AG04449 (cell line): ENCODE measurements around the gene PRPSAP1.
"Not testable (repeated sequence)": the region's sequence is repeated elsewhere in the genome, so short reads cannot be mapped to it uniquely, and the experiment has no call there.

Source experiments
- CTCF ChIA-PET: fragments of 350-600 bp; formaldehyde crosslinking; extraction: SDS; loops from one replicate; lab custom pipeline; 2021; ENCODE audit warnings: antibody characterized with exemption; lab: Yijun Ruan, JAX
- POLR2A ChIA-PET: fragments of 400-600, 350-600 bp; formaldehyde crosslinking; extraction: SDS; loops from one replicate; lab custom pipeline; 2020; ENCODE audit warnings: antibody characterized with exemption, inconsistent platforms; lab: Yijun Ruan, JAX
- DNase-seq: peaks from one replicate; pipeline ENCODE4 v3.0.0-alpha.2; 2010; ENCODE audit warnings: low read depth, low spot score
- H3K4me3 ChIP-seq: 2 replicates; pipeline ENCODE4 v1.5.1; 2011; ENCODE audit warnings: low read depth, mild to moderate bottlenecking, control low read depth, low read length
- TF ChIP-seq, protein P1 (sequence below): IDR thresholded peaks from one replicate; pipeline ENCODE4 v1.5.1; 2011; ENCODE audit warnings: mild to moderate bottlenecking, moderate library complexity, low read length, control low read depth, inconsistent platforms; ENCODE audit not compliant: insufficient read depth; ENCODE audit errors: missing control alignments

Gene PRPSAP1

DNA sequence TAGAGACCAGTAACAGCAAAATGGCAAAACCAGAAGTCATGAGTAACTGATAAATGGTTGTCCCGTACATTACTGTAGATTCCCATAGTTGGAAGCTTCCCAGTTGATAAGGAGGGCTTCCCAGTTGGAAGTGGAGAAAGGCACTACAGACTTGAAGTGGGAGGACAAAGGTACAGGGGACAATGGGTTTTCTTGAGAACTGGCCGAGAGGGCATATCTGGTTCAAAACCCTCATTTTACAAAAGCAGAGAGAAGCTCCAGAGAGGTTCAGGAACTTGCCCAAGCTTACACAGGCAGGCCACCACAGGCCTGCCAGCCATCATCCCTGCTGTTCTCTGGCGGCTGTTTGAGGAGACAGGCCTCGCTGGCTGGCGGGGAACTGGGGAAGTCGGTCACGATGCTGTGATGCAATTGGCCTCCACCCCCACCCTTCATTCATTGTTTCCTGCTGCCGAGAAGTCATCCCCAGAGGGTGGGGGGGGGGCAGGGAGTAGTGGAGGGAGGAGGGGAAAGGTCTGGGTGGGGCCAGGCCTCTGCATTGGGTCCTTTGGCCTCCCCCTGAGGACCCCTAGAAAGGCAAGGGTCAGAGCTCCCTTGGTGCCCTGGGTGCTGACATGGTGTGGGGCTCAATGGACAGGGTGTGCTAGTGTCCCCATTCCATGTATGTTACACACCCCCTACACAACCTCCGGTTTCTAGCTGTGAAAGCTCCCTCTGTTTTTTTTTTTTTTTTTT, 85.5 kb downstream of the PRPSAP1 start:
- TF ChIP-seq, protein P1, sequence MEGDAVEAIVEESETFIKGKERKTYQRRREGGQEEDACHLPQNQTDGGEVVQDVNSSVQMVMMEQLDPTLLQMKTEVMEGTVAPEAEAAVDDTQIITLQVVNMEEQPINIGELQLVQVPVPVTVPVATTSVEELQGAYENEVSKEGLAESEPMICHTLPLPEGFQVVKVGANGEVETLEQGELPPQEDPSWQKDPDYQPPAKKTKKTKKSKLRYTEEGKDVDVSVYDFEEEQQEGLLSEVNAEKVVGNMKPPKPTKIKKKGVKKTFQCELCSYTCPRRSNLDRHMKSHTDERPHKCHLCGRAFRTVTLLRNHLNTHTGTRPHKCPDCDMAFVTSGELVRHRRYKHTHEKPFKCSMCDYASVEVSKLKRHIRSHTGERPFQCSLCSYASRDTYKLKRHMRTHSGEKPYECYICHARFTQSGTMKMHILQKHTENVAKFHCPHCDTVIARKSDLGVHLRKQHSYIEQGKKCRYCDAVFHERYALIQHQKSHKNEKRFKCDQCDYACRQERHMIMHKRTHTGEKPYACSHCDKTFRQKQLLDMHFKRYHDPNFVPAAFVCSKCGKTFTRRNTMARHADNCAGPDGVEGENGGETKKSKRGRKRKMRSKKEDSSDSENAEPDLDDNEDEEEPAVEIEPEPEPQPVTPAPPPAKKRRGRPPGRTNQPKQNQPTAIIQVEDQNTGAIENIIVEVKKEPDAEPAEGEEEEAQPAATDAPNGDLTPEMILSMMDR = no peak
- ChIA-PET CTCF (interaction anchor here (0.8 to 5.8 kb wide), 8 partner anchors 12 to 263 kb away, joined by 3 to 109 read pairs (median 5); partner anchors contain the start of gene EXOC7), POLR2A (no interaction called here)
- DNase-seq = no peak
- peak overlapping the region; percentile 3 for H3K4me3 ChIP-seq

DNA sequence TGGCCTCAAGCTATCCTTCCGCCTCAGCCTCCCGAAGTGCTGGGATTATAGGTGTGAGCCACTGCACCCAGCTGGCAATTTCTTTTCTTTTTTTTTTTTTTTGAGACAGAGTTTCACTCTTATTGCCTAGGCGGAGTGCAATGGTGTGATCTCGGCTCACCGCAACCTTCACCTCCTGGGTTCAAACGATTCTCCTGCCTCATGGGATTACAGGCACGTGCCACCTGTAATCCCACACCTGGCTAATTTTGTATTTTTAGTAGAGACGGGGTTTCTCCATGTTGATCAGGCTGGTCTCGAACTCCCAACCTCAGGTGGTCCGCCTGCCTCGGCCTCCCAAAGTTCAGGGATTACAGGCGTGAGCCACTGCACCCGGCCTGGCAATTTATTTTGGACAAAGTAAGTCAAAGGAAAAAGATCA, 86.1 kb downstream of the PRPSAP1 start:
- H3K4me3 ChIP-seq, POLR2A ChIA-PET, DNase-seq: not testable (repeated sequence)
- CTCF ChIA-PET = interaction anchor here (0.8 to 5.8 kb wide), 8 partner anchors 12 to 262 kb away, joined by 3 to 109 read pairs (median 6); no protein-coding TSS in a partner anchor

DNA sequence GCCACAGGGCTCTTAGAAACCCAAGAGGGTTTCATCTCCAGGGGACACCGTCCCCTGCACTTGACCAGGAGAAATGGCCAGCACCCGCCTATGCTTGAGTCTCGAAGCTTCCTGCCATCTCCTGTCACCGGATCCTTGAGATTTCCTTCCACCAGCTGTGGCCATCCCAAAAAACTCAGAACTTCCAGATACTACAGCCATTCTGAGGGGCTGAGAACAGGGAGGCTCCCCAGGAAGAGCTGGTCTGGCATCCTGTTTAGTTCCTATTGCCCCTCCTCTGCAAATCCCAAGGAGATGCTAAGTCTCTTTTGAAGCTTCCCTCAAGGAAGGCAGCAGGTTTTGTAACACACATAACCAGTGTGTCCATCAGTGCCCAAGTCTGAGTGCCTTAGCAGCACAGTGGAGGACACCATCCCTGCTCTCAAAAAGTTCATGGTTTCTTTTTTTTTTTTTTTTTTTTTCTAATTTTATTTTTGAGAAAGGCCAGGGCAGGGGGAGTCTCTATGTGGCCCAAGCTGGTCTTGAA, 86.6 kb downstream of the PRPSAP1 start:
- peak overlapping the region; percentile 79 for H3K4me3 ChIP-seq
- TF ChIP-seq, protein P1 = no peak
- POLR2A ChIA-PET = no interaction called here
- DNase-seq = no peak
- CTCF ChIA-PET = interaction anchor here (0.7 to 5.8 kb wide), 7 partner anchors 8 to 253 kb away, joined by 3 to 109 read pairs (median 3); no protein-coding TSS in a partner anchor

DNA sequence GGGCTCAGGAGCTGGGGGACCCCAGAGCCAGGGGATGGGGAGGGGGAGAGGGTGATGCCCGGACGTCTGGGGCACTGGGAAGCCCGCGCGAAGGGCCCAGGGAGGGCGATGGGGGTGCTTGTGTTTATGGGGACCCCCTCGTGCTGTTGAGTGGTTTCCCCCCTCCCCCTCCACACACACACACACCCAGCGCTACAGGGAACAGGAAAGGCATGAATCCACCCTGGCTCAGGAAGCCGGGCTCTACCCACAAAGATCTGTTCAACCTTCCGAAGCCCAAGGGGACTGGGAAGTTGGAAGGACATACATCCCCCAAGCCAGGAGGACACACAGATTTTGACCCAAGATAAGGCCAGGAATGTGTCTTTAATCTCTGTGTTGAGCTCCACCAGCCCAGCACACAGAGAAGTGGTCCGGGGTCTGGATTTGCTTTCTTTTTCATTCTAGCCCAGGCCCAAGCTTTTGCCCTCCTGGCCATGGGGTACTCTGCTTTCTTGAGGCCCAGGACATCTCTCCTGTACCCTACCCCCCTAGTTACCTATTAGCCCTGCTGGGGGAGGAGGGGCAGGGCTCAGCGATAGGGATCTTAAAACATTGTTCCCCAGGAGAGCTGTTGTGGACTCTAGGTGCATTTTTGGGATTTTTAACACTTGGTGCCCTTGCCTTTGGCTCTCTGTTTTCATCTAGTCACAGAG, 87.3 kb downstream of the PRPSAP1 start:
- H3K4me3 ChIP-seq = peak overlapping the region; percentile 79
- TF ChIP-seq, protein P1 = no peak
- POLR2A ChIA-PET = no interaction called here
- CTCF ChIA-PET = interaction anchor here (0.7 to 5.8 kb wide), 6 partner anchors 8 to 253 kb away, joined by 3 to 109 read pairs (median 4); no protein-coding TSS in a partner anchor
- no peak for DNase-seq

DNA sequence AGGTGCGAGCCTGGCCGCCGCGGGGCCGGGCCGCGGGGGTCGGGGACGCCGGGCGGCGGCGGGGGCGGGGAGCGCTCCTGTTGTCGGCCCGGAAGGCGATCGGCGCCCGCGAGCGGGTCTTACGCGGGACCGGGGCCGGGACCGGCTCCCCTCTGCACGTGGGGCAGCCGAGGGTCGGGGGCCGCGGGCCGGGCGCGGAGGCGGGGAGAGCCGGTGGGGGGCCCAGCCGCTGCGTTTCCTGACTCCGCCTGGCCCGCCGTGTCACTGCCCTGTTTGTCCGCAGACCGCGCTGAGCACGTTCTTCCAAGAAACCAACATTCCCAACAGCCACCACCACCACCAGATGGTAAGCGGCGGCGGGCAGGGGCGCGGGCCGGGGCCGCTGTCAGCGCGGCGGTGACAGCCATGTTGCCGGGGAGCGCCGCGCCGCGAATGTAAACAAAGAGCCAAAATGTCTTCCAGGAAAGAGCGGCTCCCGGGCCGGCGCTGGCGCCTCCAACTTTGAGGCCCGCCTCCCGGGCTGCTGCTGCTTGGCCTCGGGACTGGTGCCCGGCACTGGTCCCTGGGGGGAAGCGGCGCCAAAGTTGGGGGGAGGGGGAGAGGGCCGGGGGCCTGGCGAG, 88.0 kb downstream of the PRPSAP1 start:
- POLR2A ChIA-PET = interaction anchor here (0.5 to 1.0 kb wide), 3 partner anchors 25 to 460 kb away, joined by 3 to 5 read pairs (median 3); partner anchors contain the start of gene RNF157
- no peak for DNase-seq
- peak overlapping the region; percentile 79 for H3K4me3 ChIP-seq
- TF ChIP-seq, protein P1 = no peak
- CTCF ChIA-PET = interaction anchor here (1.4 to 5.8 kb wide), 3 partner anchors 14 to 83 kb away, joined by 4 to 109 read pairs (median 41); no protein-coding TSS in a partner anchor
